GM21515 (cell line): ENCODE measurements around the gene SENP6.
"Not testable (repeated sequence)": the region's sequence is repeated elsewhere in the genome, so short reads cannot be mapped to it uniquely, and the experiment has no call there.

Experiments
- ATAC-seq: cut with Tn5 transposase; IDR thresholded peaks from one replicate; pipeline ENCODE4 v1.9.1; 2021; ENCODE audit not compliant: unreplicated experiment

Gene SENP6

GRCh38 chr6:75605635-75606034 lies 4.0 kb downstream of the SENP6 start:
- ATAC-seq, result no peak

- no peak for ATAC-seq
These were observed 6.6 kb downstream of the SENP6 start for GRCh38 chr6:75608304-75608703.

DNA sequence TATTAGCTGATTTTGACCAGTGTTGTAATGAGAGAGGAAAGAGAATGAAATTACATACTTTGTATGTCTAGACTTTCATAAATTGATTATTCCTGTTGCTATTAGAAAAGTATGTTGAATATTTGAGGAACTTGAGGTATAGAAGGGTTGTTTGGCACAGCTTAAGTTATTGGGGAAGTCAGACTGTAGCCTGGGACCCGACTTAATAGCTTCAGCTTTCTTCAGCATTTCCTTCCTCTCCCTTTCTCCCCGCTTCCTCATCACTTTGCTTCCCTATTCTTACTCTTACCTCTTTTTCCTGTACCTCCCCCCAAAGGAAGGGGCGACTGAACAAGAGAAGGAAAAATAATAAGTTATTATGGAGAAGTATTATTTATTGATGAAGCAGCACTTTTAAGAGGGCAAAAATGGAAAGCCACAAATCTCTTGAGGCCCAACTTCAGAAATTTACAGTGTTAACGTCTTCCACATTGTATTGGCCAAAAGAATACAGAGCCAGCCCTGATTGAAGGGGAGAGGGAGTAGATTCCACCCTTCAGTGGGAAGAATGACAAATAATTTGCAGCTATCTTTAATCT lies 7.4 kb downstream of the SENP6 start:
- no peak for ATAC-seq

- no peak for ATAC-seq
These were observed 8.2 kb downstream of the SENP6 start for GRCh38 chr6:75609639-75610590.

GRCh38 chr6:75611011-75611701 lies 9.5 kb downstream of the SENP6 start:
- no peak for ATAC-seq

DNA sequence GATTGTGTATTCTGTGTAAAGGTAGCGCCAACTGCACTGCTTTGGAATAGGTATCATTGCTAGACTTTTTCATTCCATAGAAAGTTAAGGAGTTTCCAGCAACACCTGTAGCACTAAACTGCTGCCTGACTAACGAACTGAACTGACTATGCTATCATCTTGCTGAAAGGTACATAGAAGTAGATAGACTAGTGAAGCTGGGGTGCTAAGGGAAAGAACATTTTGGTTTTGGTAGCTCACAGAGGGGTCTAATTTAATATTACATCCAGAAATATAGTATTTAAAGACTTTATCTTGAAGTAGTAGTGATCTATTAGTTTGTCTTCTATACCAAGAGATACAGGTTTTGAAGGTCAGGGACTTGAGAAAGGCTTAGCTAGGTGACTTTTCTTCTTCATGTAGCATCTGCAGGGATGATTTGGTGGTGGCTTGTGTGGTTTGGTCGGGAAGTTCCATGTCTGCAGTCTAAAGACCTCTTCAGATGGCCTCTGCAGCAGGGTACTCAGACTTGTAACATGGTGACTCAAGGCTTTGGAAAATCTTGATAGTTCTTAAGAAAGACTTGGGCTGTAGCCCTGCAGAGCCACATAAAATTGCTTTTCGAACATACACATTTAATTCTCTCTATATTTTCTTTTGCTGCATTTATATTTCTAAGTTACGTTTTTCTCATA lies 10.2 kb downstream of the SENP6 start:
- ATAC-seq, result no peak

DNA sequence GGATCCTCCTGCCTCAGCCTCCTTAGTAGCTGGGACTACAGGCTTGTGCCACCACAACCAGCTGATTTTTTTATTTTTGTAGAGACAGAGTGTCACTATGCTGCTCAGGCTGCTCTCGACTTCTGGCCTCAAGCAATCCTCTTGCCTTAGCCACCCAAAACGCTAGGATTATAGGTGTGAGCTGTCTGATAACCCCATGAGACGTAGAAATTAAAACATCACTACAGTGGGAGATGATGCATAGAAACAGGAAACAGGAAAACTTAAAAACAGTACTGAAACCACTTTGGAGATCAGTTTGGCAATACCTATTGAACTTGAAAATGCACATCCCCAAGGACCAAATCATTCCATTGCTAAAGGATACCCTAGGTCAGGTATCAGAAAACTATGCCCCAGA lies 10.8 kb downstream of the SENP6 start:
- ATAC-seq, result no peak

DNA sequence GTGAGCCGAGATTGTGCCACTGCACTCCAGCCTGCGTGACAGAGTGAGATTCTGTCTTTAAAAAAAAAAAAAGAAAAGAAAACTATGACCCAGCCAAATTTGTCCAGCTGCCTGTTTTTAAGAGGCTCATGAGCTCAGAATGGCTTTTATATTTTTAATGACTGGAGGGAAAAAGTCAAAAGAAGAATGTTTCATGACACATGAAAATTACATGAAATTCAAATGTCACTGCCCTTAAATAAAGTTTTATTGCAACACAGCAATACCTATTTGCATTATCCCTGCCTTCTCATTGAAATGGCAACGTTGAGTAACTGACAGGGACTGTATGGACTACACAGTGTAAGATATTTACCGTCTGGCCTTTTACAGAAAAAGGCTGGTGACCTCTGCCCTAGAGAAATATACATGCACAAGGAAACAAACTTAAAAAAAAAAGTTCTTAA lies 11.4 kb downstream of the SENP6 start:
- no peak for ATAC-seq

DNA sequence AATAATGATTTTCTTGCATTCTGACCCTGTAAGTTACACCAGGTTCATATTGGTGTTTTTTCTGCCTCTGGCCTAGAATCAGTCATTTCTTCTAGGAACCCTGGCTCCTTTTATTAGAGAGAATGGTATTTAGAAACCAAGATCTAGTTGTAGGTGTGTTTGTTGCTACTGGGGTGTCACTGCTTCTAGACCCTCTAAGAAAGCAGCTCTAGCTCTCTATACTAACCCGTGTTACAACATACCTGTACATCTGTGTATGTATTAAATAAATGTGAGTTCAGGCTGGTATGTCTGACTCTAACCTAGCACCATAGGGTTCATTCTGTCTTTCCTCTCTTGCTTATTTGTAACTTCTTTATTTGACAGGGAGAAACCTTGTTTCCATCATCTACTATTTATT lies 16.8 kb downstream of the SENP6 start:
- ATAC-seq, result no peak

DNA sequence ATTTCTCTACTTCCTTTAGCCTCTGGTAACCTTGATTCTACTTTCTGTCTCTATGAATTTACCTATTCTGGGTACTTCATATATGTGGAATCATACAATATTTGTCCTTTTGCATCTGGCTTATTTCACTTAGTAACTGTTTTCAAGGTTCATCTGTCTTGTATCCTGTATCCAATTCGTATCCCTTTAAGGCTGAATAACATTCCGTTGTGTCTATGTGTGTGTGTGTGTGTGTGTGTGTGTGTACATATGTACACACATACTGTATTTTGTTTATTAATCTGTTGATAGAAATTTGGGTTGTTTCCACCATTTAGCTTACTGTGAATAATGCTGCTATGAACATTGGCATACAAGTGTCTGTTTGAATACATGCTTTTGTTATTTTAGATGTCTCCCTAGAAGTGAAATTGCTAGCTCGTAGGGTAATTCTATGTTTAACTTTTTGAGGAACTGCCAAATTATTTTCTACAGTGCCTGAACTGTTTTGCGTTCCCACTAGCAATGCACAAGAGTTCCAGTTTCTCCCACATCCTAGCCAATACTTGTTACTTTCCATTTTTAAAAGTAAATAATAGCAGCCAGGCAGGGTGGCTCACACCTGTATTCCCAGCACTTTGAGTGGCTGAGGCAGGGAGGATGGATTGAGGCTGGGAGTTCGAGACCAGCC lies 17.7 kb downstream of the SENP6 start:
- no peak for ATAC-seq

DNA sequence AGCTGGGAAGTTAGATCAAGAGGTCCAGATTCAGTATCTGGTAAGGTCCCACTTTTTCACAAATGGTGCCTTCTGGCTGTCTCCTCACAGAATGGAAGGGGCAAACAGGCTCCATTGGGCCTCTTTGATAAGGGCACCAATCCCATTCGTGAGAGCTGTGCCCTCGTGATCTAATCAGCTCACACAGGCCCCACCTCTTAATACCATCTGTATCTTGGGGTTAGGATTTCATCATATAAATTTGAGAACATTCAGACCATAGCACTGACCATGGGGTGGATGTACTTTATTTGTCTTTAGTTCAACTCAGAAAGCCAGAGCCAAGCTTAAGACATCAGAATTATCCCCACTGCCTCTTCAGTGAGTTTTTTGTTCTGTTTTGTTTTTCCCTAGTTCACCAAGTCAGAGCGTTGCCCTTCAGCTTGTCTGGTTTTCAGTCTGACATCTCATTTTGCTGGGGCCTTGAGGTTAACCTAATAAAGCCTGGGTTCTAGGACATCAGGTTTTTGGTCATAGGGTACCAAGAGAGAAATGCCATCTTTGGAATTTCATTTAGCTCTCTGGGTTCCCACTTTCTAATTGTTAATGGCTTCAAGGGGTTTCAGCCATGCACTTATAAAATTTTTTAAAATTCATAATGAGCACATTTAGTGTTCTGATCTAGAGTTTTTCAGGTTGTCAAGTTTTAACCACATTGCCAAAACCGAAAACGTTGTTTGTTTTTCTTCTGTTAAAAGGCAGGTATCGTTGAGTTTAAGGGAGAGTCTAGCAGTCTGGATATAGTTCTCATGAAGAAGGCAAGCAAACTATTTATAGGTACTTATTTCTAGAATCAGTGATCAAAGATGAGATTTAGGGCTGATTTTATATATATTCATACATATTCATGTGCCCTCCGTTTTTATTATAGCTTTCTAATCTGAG lies 19.0 kb downstream of the SENP6 start:
- no peak for ATAC-seq

GRCh38 chr6:75621846-75622245 lies 20.2 kb downstream of the SENP6 start:
- ATAC-seq, result no peak

DNA sequence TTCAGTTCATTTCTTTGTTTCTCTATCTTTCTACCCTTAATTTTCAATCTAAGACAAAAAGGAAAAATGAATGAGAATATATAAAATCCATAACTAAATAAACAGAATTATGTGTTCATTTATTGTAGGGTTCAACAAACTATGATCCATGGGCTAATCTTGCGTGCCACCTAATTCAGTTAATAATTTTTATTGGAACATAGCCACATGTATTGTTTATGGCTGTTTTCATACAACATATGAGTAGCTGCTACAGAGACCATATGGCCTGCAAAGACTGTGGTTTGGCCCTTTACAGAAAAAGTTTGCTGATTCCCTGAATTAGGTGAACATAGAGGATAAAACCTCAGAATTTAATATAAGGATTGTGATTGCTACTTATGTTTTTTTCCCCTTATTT lies 21.8 kb downstream of the SENP6 start:
- no peak for ATAC-seq

DNA sequence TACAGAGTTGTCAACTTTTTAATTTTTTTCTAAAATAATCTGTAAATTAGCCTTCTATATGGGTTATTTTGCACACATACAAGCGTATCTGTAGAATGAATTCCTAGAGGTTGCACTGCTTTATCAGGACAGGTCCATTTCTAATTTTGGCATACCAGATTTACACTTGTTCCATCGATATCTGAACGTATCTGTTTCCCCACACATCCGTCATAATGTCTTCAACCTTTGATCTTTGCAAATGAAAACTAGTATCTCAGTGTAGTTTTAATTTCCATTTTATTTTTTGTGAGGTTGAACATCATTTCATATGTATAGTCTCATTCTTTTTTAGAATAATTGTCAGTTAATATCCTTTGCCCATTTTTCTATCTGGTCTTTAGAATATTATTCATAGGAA lies 22.7 kb downstream of the SENP6 start:
- ATAC-seq, result no peak

GRCh38 chr6:75624988-75625387 lies 23.3 kb downstream of the SENP6 start:
- ATAC-seq, result no peak

DNA sequence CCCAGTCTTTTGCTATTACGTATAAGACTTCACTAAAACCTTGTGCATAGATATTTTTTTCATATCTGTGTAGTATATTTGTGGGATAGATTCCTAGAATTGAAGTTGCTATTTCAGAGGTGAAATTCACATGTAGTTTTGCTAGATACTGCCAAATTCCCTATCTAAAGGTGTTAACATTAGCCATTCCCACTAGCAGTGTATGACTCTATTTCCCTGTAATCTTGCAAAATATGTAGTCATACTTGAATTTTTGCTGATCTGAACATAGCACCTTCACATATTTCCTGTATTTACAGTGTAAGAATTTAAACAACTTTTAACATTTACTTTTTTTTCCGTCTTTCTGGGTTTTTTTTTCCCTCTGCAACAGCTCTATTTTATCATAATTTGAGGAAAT lies 24.9 kb downstream of the SENP6 start:
- ATAC-seq, result no peak

- ATAC-seq, result not testable (repeated sequence)
These were observed 26.0 kb downstream of the SENP6 start for GRCh38 chr6:75627708-75628107.

- ATAC-seq, result no peak
These were observed 30.4 kb downstream of the SENP6 start for GRCh38 chr6:75631859-75632635.

- ATAC-seq, result no peak
These were observed 31.4 kb downstream of the SENP6 start for GRCh38 chr6:75633045-75633444.
